GM10248 (cell line): ENCODE measurements around the gene PRRX2.

Source experiments
- CTCF ChIA-PET: fragments of 300-600 bp; sonication (Branson Sonifier 250); formaldehyde crosslinking; extraction: SDS; loops from one replicate; lab custom pipeline; 2021; ENCODE audit warnings: antibody characterized with exemption; lab: Yijun Ruan, JAX
- POLR2A ChIA-PET: fragments of 350-650 bp; sonication (Branson Sonifier 250); formaldehyde crosslinking; extraction: SDS; loops from one replicate; lab custom pipeline; 2020; ENCODE audit warnings: antibody characterized with exemption; lab: Yijun Ruan, JAX
- DNase-seq: peaks from one replicate; pipeline ENCODE4 v3.0.0; 2012; ENCODE audit errors: extremely low spot score
- CTCF ChIP-seq: IDR thresholded peaks from 2 replicates; pipeline ENCODE4 v1.5.1; 2012; ENCODE audit warnings: mild to moderate bottlenecking, low read depth; ENCODE audit errors: extremely low read depth, missing control alignments, control extremely low read depth

The PRRX2 gene

DNA sequence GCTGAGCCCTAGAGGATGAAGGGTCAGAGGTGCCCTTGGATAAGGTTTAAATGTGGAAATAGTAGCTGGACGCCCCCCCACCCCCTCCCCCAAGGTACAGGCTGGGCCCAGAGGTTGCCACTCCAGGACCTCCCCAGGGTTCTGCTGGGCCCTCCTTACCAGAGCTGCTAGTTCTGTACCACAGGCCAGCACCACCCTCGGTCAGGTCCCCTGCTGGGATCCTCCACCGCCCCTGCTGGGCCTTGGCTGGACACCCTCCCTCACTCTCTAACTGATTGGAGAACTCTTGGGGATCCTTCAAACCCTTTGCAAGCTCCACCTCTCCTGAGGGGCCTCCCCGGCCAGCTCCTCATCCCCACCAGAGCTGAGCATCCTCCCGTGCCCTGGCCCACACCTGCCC is 52.5 kb downstream of the PRRX2 start:
- CTCF ChIA-PET = interaction anchor here (0.8 to 1.5 kb wide), 2 partner anchors 19 to 22 kb away, joined by 3 read pairs; no protein-coding TSS in a partner anchor
- no peak for TF ChIP-seq CTCF
- DNase-seq = no peak
- POLR2A ChIA-PET = no interaction called here

- ChIA-PET POLR2A (no interaction called here), CTCF (interaction anchor here (0.8 to 1.5 kb wide), 2 partner anchors 19 to 23 kb away, joined by 3 read pairs; no protein-coding TSS in a partner anchor)
- no peak for TF ChIP-seq CTCF
- no peak for DNase-seq
Measured at GRCh38 chr9:129718647-129719046, 53.2 kb downstream of the PRRX2 start.

DNA sequence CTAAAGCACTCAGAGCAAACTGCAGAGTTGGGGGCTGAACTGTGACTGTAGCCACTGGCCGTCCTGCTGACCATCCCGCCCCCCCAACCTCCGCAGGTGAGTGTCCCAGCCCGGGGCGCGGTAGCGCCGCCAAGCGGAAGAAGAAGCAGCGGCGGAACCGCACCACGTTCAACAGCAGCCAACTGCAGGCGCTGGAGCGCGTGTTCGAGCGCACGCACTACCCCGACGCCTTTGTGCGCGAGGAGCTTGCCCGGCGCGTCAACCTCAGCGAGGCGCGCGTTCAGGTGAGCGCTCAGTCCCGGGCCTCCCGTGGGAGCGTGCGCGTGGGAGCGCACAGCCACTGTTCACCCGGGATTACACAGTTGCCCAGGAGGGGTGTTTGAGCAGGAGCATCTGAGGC is 53.7 kb downstream of the PRRX2 start:
- CTCF ChIA-PET = interaction anchor here (1.5 kb wide), 1 partner anchor 18 kb away, joined by 3 read pairs; no protein-coding TSS in a partner anchor
- POLR2A ChIA-PET = no interaction called here
- TF ChIP-seq CTCF = no peak
- DNase-seq = no peak

DNA sequence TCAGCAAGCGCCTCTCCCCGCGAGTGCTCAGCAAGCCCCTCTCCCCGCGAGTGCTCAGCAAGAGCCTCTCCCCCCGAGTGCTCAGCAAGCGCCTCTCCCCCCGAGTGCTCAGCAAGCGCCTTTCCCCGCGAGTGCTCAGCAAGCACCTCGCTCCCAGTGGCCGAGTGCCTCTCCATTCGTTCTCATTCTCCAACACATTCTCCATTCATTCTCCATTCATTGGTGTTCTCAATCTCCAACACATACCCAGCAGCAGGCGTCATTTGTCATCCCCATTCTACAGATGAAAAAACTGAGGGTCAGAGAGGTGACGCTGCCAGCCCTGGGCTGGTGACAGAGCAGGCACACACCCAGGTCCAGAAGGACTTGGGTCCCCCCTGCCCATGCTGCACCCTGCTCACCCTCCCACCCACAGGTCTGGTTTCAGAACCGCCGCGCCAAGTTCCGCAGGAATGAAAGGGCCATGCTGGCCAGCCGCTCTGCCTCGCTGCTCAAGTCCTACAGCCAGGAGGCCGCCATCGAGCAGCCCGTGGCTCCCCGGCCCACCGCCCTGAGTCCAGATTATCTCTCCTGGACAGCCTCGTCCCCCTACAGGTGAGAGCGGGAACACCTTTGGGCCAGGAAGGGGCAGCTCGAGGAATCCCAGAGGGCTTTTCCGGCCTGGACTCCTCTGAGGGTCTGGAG is 54.9 kb downstream of the PRRX2 start:
- CTCF ChIA-PET = no interaction called here
- no peak for TF ChIP-seq CTCF
- no peak for DNase-seq
- POLR2A ChIA-PET = no interaction called here

DNA sequence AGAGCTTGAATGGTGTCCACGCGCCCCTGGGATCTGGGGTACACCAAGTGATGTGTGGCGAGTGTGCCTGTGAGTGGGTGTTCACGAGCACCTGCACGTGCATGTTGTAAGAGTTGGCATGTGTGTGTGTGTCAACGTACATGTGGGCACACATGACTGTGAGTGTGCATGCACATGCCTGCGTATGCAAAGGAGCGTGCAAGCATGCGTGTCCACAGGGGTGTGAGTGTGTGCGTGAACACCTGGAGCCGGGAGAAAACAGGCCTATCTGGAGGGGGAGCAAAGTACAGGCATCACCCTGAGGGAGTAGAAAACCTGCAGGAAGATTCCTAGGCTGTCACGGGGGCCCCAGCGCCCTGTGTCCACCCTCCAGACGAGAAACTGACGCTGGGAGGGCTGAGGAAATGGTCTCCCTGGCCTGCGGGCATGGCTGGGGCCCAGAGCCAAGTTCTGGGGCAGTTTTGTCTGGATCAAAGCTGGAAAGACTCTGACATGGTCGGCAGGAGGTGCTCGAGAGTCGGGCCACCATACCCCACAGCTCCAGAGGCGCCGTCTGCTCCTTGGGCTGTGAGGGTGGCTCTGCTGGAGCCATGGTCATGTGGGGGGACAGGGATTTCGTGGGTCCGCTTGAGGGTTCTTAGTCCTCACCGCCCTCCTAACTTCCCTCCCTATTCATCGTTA is 55.6 kb downstream of the PRRX2 start:
- CTCF ChIA-PET = interaction anchor here (1.3 kb wide), 1 partner anchor 69 kb away, joined by 4 read pairs; no protein-coding TSS in a partner anchor
- no peak for TF ChIP-seq CTCF
- POLR2A ChIA-PET = no interaction called here

DNA sequence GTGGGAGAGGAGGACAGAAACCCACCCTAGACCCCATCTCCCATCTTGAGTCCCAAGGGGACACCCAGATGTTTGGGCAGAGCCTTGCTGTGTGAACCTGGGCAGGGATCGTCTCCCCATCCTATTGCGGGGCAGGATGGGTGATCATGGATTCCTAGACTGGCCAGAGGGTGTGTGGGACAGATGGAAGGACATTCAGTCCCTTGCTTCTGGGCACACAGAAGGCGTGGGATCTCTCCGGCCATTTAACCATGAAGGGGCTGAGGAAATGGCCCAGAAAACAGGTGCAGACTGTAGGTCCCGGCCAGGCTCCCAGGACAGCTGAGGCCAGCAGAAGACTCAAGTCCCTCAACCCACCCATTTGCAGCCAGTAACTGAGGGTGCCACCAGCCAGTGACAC is 57.5 kb downstream of the PRRX2 start:
- ChIA-PET CTCF (interaction anchor here (1.2 kb wide), 1 partner anchor 15 kb away, joined by 3 read pairs; no protein-coding TSS in a partner anchor), POLR2A (no interaction called here)
- TF ChIP-seq CTCF = no peak
- DNase-seq = no peak

More for the DNA sequence above, 55.6 kb downstream of the PRRX2 start:
- DNase-seq = no peak
